GM10266 (cell line): ENCODE data around the gene LAMB2.

Experiments
- DNase-seq: peaks from one replicate; pipeline ENCODE4 v3.0.0; 2012; ENCODE audit errors: extremely low spot score
- CTCF ChIP-seq: IDR thresholded peaks from 2 replicates; pipeline ENCODE4 v1.5.1; 2012; ENCODE audit warnings: mild to moderate bottlenecking, low read depth; ENCODE audit not compliant: control insufficient read depth, insufficient read depth; ENCODE audit errors: missing control alignments

LAMB2 gene

GRCh38 chr3:49165771-49166751, 33.2 kb upstream of the LAMB2 start, which contains the start of gene CCDC71:
CCDC71 (minus strand) TSS chr3:49166331; CDS start chr3:49164208, 2,123 bp downstream.
- TF ChIP-seq CTCF, result no peak
- peak; percentile 96 for DNase-seq

GRCh38 chr3:49164983-49165720, 32.3 kb upstream of the LAMB2 start:
- no peak for DNase-seq
- TF ChIP-seq CTCF, result no peak

GRCh38 chr3:49163609-49164008, 30.8 kb upstream of the LAMB2 start:
- no peak for TF ChIP-seq CTCF
- no peak for DNase-seq

GRCh38 chr3:49162751-49163419, 30.0 kb upstream of the LAMB2 start:
- no peak for DNase-seq
- TF ChIP-seq CTCF, result no peak

GRCh38 chr3:49161808-49162530, 29.1 kb upstream of the LAMB2 start:
- TF ChIP-seq CTCF, result no peak
- no peak for DNase-seq

- no peak for DNase-seq
- TF ChIP-seq CTCF, result no peak
Observed at GRCh38 chr3:49161197-49161596, 28.3 kb upstream of the LAMB2 start.
